Measurements from ENCODE around the gene CCR3.

CCR3 gene

DNA sequence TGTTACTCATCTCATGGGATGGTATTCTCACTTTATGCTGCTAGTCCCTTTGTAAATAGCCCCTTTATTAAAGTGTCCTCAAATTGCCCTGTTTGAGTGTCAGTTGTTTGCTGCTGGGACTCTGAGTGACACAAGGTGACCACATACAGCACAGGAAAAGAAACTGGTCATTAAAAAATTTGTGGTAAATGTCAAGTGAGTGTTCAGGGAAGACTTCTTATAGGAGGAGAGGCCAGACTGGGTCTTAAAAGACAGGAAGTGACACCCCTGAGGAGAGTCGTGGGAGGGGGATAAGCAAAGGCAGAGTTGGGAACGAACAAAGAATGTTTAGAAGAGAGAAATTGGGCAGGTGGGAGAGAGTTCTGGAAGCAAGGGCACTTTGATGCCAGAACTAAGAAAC lies 35.2 kb downstream of the CCR3 start:
- DNase-seq, result no peak

DNA sequence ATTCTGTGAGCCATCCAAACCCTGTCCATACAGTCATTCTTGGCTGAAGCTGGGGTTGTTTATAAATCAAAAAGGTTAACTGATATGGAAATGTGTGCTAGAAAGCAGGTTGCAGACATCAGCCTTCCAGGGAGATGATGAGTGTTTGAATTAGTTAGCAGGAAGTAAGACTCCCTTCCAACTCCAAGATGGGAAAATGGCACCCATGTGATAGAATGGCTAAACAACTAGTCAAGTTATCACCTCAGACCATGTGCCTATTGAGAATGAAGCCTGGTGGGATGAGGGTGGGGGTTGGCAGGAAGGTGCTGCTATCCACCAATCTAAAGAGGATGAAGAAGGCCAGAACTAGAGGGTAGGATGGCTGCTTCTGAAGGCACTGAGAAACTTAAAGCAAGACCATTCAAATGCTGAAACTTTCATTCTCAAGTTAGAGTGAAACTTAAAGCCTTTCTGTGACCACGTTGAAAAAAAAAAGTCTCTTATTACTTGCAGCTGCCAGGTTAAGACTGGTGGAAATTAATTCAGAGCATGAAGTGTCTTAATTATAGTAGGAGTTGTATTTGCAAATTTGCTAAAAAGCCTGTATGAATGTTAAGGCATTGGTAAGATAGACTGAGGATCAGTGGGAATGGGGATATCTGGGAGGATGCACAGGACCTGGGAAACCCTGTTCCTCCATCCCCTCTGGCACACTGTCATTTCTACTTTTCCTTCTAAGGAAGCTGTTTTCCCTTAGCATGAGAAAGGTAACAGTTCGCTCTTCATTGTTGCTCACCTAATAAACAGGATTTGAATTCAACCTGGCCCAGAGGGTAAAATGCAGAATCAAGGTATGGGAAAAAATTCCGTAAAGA lies 36.8 kb downstream of the CCR3 start:
- DNase-seq, result no peak

GRCh38 chr3:46280105-46280797 lies 38.0 kb downstream of the CCR3 start:
- DNase-seq, result peak; percentile 34

GRCh38 chr3:46281551-46281950 lies 39.3 kb downstream of the CCR3 start:
- DNase-seq, result no peak

DNA sequence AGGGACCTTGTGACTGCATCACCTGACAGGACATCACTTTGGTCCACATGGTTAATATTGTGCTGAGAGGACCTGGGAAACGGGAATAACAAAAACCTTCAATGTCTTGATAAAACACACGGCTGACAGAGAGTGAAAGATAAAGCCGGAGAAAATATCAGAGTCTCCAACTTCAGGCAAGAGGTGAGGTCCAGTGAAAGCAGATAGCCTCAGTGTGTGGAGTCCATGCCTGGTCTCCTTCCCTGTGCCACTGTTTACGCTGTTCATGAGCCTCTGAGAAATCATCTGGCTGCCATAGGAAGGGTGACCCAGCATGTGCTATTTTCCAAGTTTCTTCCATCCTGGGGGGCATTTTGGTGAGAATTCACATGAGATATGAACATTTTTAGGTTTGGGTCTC lies 39.8 kb downstream of the CCR3 start:
- DNase-seq, result no peak

- DNase-seq, result no peak
Observed at GRCh38 chr3:46282696-46283095, 40.4 kb downstream of the CCR3 start.

GRCh38 chr3:46283881-46284450 lies 41.7 kb downstream of the CCR3 start:
- DNase-seq, result no peak

DNA sequence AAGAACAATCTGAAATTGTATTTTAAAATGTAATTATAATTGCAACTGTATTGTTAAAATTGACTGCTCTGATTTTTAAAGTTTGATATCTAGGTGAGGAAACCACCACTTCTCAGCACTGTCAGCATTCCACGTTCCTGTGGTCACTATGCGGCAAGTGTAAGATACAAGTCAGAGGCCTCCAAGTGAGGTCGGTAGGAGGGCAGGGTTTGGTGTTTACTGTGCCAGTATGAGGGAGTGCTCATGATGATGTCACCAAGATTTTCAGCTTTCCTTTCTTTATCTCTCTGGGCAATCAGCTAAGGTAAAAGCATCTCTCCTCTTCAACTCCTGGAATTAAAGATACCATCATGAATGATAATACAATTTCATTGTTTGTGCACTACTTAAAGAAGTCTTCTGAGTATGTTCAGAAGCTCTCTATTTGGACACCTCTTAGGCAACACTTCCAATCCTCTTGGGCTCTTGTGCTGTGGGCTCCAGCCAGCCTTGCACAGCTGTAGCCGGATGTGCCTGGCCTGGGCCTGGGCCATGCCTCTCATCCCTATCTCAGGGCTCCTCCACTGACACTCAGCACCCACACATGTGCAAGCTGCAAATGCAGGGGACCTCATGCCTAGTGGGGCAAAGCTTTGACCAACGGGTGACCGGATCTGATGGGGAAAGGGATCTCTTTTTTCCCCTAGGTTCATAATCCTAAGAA lies 42.9 kb downstream of the CCR3 start:
- no peak for DNase-seq

DNA sequence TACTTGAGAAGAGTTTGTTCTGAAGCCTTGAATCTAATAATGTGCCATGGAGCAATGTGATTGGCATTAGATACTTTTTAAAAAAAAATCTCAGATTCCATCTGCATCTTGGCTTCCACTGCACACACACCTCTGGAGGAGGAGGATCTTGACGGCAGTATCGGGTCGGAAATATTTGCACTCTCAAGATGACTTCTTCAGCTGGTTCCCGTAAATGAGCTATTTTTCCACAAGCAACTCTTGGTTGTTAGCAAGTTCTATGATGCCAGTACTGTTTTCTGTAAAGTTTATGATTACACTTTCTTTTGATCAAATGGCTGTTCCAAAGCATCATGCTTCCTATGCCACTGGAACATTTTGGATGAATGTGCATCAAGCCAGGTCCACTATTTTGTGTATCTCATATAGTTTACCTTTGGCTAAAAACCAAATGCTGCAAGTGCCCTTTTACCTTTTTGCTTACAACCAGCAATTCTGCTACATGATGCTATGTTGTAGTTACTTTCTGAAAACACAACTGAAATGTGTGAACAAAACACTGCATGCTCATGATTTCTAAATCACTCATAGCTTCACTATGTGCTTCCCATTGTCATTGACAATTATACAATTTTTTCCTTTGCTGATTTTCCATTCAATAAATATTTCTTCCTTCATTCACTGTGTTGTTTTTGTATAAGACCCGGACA lies 43.8 kb downstream of the CCR3 start:
- DNase-seq, result no peak

DNA sequence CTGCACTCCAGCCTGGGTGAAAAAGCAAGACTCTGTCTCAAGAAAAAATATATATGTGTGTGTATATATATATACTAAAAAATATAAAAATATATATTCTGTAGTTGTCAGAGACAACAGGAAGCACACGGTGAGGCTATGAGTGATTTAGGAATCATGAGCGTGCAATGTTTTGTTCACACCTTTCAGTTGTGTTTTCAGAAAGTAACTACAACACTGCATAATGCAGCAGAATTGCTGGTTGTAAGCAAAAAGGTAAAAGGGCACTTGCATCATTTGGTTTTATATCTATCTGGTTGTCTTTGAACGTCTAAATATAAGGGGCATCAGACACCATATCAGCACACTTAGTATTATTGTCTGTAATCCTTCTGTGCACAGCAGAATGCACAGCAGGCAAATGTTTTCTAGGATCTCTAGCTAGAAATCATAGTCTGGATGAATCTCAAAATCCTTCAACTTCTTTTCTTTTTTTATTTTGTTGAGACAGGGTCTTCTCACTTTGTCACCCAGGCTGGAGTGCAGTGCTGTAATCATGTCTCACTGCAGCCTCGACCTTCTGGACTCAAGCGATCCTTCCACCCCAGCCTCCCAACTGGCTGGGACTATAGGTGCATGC lies 44.8 kb downstream of the CCR3 start:
- DNase-seq, result no peak

DNA sequence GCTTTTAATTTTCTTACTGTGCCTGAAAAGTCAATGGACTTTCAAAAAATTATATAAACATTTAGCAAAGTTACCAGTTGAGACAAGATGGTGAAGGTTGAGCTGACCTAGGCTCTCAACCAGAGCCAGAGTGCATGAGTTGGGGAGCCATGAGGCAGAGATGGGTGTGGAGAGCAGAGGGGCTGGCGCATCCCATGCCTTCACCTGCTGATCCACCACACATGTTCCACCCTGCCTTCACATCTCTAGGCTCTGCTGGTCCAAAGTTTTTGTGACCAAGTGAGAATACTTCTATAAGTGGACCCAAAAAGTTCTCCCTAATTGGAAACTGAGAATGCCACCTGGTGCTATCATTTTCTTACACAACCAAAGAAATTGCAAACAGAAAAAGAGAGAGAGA lies 47.3 kb downstream of the CCR3 start:
- no peak for DNase-seq

DNA sequence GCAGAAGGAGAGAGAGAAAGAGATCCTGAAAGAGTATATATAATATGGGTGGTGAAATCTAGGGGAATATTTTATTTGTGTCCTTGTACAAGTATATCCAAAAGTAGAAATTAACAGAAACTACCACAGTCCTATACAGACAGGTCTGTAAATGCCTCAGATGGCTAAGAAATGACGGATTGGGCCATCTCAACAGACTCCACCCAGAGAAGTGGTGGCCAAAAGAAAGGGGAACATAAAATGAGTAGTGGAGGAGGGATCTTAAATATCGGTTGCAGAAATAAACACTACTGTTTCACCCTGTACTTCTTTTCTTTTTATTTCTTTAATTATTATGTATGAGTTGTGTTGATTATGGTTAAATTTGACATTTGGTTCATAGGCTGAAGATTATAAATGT lies 47.7 kb downstream of the CCR3 start:
- no peak for DNase-seq

DNA sequence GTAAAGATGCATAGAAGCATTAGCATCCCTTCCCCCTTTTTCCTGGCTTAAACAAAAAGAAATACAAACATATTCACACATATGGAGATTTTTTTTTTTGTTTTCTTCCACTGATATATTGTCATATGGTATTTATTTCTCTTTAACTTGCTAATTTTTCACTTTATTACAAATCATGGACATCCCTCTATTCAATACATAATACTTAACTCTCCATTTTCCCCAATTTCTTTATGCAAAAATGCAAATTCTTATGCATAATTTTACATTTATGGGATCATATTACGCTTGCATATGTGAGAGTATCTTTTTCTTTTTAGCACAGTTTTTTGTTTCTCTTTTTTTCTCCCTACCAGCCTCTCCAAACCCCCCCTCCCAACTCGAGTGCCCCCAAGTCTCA lies 48.8 kb downstream of the CCR3 start:
- DNase-seq, result no peak

DNA sequence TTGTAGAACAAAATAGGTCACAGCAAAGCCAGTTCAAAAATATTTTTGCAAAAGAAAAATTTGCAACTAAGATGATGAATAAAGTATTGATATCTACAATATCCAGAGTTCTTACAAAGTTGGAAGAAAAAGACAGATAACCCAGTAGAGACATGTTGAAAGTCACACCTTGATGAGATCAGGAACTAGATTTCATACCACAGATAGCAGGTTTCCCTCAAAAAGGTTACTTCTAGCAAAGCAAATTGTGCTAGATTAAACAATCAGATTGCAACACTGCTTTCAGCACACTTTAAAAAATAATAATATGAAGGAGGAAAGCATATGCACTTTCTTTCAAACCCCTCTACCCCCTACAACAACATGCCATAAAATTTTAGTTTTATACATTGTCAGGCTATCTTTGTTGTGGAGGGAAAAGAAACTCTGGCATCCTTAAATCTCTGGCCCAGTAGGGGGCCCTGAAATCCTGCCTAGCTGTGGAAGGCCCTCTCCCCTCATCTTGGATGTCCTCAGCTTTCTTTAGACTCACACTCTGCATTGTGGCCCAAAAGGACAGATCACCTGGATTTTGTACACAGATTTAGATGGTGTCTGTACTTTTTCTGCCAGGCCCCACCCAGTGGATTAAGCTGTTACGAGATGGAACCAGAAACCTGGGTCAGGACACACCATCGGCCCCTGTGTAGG lies 50.9 kb downstream of the CCR3 start:
- no peak for DNase-seq

DNA sequence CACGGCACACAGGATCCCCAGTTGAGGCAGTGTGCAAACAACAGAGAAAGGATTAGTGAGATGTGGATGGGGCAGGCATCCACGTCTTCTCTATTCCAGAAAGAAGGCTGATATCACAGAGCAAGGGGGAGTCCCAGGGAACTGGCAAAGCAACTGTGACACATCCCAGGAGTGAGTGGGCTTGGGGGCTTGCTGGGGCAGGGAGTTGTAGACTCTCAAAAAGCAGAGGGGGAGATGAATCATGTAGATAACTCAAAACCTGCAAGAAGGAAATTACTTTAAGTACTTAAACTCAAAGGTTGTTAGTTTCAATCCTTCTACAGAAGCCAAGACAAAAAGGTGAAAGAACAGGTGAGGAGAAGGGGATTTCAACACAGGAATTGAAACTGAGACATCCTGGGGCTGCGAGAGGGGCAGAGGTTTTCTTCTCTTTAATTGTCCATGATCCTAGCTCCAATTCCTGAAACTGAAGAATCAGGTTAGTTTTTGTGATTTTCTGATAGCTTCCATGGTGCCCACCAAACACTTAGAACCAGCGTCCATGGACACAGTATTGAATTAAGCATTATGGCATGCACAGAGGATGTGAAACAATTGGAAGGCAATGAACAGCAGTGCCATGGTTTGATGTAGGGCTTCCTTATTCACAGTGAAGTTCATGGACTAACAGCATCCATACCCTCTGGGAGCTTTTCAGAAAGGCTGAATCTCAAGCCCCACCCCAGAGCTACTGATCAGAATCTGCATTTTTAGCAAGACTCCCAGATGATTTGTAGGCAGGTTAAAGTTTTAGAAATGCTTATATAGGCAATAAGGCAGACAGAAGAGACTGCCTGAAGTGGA lies 52.0 kb downstream of the CCR3 start:
- DNase-seq, result no peak

GRCh38 chr3:46296826-46297225 lies 54.6 kb downstream of the CCR3 start:
- DNase-seq, result no peak

- DNase-seq, result no peak
Observed at GRCh38 chr3:46297658-46298423, 55.6 kb downstream of the CCR3 start.

DNA sequence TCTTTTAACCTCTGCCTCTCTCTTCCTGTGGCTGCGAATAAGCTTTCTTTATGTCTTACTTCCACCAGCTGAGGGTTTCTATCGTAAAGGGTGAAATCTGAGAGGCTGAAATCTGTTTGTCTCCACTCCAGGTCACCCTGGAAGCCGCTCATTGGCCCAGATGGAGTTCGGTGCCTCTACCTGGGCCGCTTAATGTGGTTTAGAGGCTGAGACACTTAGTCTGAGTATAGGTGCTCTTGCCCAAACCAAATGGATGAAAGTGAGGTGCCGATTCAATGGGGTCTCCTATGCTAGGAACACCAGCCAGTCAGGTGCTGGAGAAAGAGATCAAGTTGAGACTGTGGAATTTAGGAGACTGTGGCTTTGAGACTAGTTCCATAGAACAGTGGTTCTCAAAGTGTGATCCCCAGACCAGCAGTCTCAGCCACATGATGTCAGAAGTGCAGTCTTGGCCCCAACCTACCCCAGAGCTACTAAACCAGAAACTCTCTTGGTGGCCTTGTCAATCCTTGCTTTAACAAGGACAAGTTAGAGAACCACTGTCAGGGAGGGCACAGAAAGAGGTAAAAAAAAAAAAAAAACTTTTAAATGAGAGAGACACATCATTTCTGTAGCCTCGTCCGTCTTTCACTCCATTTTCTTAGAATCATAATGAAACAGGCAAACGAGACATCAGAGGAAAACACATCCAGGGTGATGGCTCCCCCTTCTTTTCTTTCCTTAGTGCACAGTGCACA lies 56.8 kb downstream of the CCR3 start:
- no peak for DNase-seq
